GM23248 (cell line): Measurements from ENCODE around the gene USF2.

Experiments used
- EZH2 ChIP-seq: fragments of 200-600 bp; sonication (generic); IDR thresholded peaks from 2 replicates; pipeline ENCODE4 v1.6.1; 2018; ENCODE audit warnings: antibody characterized with exemption, mild to moderate bottlenecking; ENCODE audit not compliant: insufficient read depth, poor library complexity, severe bottlenecking
- EZH2phosphoT487 ChIP-seq: fragments of 200-600 bp; sonication (generic); IDR thresholded peaks from 2 replicates; pipeline ENCODE4 v1.6.1; 2018; ENCODE audit warnings: antibody characterized with exemption, moderate library complexity, mild to moderate bottlenecking, low read depth; ENCODE audit not compliant: insufficient read depth

- TF ChIP-seq EZH2 = no peak
- TF ChIP-seq EZH2phosphoT487 = no peak
Measured at GRCh38 chr19:35328851-35329285, 60.1 kb downstream of the USF2 start, which contains the start of gene CD22.
